ENCODE results near the gene COL4A2.

- TF ChIP-seq EZH2 (IDR thresholded peaks at IDR 0.05; ENCODE audit: insufficient read depth, poor library complexity, severe bottlenecking) (no peak), EZH2phosphoT487 (IDR thresholded peaks at IDR 0.05; ENCODE audit: insufficient read depth, low read depth) (no peak)
These were observed 183.1 kb downstream of the COL4A2 start for GRCh38 chr13:110490009-110490770.
